Measurements from ENCODE around the gene SH3RF2. TPM values are rescaled to one million over a fixed set of nuclear protein-coding genes. Genes with fewer than 3 reads are reported as not detected.

The SH3RF2 gene
- total and polyA plus RNA-seq, 9 of the 15 experiments (the other 6 are each of a cell fraction or from before 2014, with no cell fraction given) = 0.05 TPM; not detected in 8

GRCh38 chr5:146042628-146043279, 106.4 kb downstream of the SH3RF2 start (continued):
- TF ChIP-seq CHAMP1 (IDR thresholded peaks at IDR 0.05) (no peak), POLR2G (IDR thresholded peaks at IDR 0.05; ENCODE audit: low read depth, low read length) (no peak), MBD2 (IDR thresholded peaks at IDR 0.05; ENCODE audit: borderline replicate concordance, low read depth) (0 out of 2 replicates have a peak, but pooled peaks have one; percentile 25), ATF3 (IDR thresholded peaks at IDR 0.05) (peak; percentile 48; the same call in 1 of the 2 replicates), ATF3 (CRISPR knock-in tag; conservative IDR thresholded peaks at IDR 0.05) (no peak), MLLT1 (IDR thresholded peaks at IDR 0.05) (no peak), ZKSCAN1 (IDR thresholded peaks at IDR 0.05; ENCODE audit: low read depth, low read length) (no peak), CBFB (CRISPR knock-in tag; IDR thresholded peaks at IDR 0.05) (no peak), JUNB (CRISPR knock-in tag; conservative IDR thresholded peaks at IDR 0.05) (no peak), USF2 (CRISPR knock-in tag; IDR thresholded peaks at IDR 0.05) (no peak), GABPA (tag; conservative IDR thresholded peaks at IDR 0.05; ENCODE audit: low read depth) (no peak), TCF7L2 (IDR thresholded peaks at IDR 0.05; ENCODE audit: low read depth, low read length) (no peak), NCOR1 (IDR thresholded peaks at IDR 0.05) (peak; percentile 18; the same call in 1 of the 2 replicates), FOXA3 (CRISPR knock-in tag; conservative IDR thresholded peaks at IDR 0.05 in 1 of 2, IDR thresholded peaks at IDR 0.05 in 1 of 2) (no peak), FIP1L1 (IDR thresholded peaks at IDR 0.05; ENCODE audit: low read depth, low read length, poor library complexity, severe bottlenecking) (no peak)

All from K562 (cell line).